GM04504 (cell line): ENCODE results near the gene PPP1R37.

Source experiments
- DNase-seq: peaks from one replicate; pipeline ENCODE4 v3.0.0-alpha.2; 2012; ENCODE audit warnings: low read depth

The PPP1R37 gene

DNA sequence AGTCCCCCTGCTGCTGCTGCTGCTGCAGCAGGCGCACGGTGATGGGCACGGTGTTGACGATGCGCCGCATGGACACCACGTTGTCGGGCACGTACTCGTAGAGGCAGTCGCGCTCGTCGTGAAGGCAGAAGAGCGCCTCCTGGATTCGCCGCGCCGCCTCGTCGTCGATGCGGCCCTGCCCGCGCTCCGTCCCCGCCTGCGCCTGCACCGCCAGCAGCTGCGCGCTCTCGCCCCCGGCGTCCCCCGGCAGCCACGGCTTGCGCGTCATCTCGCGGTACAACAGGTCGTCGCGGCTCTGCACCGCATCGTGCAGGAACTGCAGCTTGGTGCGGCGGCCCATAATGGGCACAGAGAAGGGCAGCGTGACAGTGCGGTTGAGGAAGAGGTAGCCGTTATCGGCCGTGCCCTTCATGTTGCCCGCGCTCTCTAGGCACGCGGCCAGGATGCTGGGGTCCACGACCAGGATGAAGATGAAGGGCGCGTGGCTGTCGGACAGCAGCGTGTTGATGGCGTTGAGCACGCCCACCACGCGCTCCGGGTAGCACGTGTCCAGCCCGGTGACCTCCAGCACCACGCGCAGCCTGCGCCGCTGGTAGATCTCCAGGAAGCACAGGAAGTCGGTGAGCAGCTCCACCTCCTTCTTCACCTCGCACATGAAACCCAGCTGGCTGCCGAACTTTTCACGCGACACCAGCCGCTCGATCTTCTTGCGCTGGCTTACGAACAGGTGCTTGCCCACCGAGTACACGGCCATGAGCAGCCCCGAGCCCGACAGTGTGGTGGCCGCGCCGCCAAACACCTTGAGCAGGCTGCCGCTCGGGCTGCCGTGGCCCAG lies 59.7 kb downstream of the PPP1R37 start:
- no peak for DNase-seq

- no peak for DNase-seq
Observed at GRCh38 chr19:45153339-45154063, 60.5 kb downstream of the PPP1R37 start.

DNA sequence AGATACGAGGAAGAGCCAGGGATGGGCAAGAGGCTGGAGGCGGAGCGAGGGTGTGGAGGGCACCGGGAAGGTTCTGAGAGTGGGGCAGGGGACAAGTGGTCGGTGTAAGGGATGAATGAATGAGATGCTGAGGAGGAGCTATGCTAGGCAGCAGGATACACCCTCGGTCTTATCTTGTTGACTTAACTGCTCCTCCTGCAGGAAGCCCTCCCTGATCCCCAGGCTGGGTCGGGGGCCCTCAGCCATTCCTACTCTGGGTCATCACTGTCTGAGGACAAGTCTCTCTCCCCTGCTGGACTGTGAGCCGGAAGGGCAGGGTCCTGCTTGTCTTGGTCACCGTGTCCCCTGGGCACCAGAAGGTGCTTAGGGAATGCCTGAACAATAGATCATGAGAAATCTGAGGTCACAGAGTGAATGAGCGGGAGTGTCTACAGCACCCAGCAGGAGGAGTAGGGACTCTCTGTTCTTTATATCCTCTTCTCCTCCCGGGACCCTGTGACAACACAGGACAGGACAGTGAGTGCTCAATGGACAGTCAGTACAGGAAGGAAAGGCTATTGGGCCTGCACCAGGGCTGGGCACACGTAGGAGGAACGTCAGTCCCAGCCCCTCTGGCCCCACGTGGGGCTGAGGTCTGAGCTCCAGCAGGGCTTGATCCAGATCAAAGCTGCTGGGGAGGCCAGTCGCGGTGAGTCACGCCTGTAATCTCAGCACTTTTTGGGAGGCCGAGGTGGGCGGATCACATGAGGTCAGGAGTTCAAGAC lies 61.3 kb downstream of the PPP1R37 start:
- DNase-seq = no peak

DNA sequence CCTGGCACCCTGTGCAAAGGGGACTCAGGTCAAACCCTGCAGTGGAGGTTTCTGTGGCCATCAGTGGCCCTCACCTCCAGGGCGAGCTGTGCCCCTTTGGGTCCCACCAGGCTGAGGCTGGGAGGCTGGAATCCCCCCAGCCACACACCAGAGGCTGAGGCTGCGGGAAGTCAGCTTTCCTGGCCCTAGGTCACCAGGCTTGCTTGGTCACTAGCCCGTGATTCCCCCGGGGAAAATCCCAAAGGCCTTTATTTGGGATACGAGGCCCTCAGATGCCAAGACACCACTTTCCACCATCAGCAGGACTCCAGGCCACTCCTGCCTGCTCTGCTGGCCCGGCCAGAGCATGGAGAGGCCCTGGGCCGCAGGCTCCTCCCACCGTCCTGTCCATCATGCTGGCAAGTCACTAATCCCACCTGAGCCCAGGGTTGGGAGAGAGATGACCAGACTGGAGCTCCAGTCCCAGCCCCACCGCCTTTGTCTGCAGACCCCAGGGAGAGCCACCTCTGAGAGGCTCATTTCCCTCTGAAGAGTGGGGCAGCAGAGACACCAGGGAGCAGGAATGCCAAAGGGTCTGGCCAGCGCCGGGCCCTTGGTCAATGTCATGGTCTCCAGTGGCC lies 63.1 kb downstream of the PPP1R37 start:
- no peak for DNase-seq

DNA sequence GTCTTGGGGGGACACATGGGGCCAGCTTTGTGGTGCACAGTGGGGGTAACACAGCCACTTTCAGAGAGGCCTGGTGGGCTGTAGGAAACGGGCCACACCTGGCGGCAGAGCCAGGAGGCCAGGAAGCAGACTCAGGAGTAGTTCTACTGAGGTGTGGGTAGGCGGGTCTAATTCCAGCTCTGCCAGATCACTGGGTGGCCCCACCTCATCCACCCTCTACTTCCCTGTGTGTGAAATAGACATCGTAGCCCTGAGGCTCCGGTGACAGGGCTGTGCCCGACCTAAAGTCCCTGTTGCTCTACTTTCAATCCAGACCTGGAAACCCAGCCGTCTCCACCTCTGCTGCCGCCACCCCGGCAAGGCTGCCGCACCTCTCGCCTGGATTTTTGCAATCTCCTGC lies 63.8 kb downstream of the PPP1R37 start:
- no peak for DNase-seq

GRCh38 chr19:45158503-45159209 lies 65.7 kb downstream of the PPP1R37 start:
- DNase-seq = no peak

DNA sequence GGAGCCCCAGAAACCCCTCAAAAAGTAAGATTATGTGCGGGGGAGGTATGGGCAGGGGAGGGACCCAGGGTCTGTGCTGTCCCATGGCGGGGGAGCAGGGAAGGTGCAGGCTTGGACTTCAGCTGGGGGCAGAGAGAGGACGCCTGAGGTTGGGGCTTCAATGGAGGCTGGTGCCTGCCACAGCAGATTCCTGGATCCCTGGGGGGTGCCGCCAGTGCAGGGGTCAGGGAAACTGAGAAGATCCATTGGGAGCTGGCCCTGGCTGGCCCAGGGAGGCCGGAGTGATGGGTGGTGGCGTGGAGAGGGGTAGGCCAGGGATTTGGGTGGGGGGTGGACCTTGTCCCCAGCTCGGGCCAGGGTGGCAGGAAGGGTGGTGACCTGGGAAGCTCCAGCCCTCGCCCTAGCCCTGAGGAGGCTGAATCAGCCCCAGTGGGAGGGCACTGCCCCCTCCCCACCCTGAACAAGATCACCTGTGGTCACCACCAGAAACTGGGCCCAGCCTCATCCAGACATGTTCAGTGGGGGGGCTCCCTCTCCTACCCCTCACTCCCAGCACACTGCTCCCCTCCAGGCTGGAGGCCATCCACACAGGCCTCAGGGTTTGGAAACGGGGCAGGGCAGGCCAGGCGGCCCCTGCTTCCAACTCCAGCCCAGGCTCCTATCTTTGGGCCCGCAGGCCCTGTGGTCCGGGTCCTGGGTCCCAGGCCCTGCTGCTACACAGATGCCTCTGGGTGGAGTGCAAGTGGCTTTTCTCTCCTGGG lies 66.4 kb downstream of the PPP1R37 start:
- no peak for DNase-seq

GRCh38 chr19:45159971-45160324 lies 67.0 kb downstream of the PPP1R37 start:
- DNase-seq = no peak

DNA sequence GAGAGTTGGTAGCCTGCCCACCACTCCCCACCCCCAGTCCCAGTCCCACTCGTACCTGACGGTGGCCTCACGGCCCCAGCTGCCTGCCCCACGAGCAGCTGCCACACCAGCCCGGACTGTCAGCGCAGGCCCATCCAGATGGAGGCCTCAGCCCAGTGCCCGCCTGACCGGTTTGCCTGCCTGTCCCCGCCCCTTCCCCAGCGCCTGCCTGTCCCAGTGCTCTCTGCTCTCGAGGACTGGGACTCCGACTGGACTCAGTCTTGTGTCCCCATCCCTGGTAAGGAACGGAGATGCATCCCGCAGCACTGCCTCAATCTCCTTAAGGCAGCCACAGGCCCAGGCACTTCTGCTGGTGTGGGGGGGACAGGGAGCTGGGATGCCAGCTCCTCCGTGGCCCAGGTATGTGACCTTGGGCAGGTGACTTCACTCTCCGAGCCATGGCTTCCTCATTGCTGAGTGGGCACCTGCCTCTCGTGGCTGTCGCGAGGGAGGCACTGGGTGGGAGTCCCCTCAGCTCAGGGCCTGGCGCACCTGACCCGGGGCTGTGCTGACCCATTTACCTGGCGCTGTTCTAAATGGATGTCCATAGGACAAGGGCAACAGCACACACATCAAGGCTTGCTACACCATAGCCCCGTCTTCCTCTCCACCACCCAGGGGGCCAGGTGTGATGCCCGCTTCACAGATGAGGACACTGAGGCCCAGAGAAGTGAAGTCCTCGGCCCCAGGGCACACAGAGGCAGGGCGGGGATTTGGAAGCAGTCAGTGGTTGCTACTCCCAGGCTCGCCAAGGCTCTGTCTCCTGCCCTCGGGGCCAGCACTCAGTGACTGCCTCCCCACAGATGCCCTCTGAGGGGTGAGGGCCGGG lies 68.1 kb downstream of the PPP1R37 start, which contains the start of gene NKPD1:
Gene NKPD1 (minus strand): TSS at position 113 of the 868 bp plus-strand sequence. CDS start 832 bp downstream, outside the sequence.
- no peak for DNase-seq

DNA sequence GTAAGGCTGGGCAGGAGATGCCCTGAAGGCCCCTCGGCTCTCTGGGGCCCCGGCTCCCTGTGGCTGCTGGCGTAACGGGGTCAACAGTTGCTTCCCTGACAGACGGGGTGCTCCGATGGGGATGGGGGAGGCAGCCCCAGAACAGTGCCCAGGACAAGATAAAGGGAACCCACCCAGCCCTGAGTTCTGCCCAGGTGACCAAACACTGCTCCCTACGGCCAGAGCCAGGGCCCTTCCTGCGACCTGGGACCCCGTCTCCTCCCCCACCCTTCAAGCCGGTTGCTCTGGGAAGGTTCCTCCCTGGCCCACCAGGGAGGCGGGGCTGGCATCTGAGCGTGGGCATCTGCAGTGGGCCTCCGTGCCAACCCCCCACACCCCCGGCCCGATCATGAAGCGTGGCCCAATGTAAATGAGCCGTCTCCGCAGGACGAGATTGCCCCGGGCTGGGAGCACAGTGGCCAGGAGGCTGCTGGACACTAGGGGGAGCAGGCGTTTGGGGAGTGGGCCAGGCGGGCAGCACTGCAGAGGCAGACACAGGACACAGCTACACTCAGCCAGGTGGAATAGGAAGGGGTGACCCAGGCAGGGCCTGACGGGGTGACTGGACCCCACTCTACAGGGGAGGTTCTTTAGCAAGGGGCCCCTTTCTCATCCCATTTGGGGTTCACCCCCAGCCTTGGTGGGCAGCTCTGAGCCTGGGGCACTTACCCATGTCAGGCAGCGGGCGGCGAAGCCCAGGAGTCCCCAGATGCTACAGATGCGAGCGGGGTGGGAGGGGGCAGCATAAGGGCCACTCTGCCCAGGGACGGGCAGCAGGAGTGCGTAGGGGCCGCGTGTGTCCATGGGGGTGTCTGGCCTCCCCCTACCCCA lies 69.0 kb downstream of the PPP1R37 start:
- DNase-seq = no peak

DNA sequence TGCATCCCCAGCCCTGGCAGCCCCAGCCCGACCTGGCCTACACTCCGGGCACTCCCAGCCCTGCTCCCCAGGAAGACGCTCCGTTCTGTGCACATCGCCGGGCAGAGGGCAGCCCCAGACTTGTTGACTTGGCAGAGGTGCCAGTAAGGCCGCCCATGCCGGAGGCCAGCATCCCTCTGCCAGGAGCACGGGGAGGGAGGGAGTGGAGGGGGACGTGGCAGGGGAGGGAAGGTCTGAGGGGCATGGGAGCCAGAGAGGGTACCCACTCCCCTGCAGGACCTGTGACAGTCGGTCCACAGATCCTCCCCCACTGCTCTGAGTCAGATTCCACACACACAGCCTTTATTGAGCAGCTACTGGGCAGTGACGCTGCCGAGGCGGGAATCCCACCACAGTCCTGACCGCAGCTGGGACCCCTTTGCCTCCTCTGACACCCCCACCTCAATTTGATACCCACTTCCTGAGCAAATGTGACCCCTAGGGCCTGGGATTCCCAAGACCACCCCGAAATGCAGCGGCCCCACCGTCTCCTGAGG lies 69.7 kb downstream of the PPP1R37 start:
- DNase-seq = no peak

DNA sequence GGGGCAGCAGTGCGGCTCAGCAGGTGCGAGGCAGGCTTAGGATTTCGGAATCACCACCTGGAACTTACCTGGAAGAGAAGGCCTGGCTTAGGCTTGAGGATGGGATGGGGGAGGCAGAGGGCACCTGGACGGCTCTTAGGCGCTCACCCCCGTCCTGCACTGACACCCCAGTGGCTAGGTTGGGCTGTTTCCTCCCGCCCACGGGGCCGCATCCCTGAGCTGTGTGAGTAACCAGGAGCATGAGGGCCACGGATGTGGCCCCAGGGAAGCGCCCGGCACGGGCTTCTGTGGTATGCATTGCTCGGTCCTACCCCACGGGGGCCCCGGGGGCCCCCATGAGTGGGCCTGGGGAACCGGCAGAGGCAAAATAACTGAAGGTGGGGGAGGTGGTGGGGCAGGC lies 70.2 kb downstream of the PPP1R37 start:
- DNase-seq = no peak

DNA sequence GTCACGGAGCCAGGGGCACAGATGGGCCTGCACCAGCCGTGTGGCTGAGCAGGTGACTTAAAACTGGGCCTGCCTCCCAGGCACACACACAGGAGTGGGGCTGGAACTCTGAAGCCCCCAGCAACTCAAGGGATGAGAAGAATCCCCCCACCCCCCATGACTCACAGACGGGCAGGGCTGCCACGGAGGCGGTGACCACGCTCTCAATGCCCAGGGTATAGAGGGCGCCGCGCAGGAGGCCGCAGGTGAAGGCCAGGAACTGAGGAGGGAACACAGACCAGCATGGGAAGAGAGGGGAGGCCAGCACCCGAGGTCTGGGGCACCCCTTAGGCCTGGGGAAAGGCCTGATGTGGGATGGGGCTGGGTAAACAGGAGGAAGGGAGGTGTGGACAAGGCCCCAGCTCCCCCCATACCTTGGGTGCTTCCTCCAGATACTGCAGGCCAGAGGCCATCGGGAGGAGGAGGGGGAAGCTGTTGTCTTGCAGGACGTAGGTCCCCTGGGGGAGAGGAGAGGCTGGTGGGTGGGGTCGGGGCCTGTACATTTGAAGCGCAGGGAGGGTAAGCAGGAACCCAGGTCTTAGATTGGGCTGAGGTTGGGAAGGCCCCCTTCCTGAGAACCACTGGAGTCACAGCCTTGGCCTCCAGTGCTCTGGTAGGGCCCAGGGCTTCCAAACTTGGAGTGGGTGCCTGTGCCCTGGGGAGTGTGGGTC lies 70.9 kb downstream of the PPP1R37 start:
- no peak for DNase-seq

DNA sequence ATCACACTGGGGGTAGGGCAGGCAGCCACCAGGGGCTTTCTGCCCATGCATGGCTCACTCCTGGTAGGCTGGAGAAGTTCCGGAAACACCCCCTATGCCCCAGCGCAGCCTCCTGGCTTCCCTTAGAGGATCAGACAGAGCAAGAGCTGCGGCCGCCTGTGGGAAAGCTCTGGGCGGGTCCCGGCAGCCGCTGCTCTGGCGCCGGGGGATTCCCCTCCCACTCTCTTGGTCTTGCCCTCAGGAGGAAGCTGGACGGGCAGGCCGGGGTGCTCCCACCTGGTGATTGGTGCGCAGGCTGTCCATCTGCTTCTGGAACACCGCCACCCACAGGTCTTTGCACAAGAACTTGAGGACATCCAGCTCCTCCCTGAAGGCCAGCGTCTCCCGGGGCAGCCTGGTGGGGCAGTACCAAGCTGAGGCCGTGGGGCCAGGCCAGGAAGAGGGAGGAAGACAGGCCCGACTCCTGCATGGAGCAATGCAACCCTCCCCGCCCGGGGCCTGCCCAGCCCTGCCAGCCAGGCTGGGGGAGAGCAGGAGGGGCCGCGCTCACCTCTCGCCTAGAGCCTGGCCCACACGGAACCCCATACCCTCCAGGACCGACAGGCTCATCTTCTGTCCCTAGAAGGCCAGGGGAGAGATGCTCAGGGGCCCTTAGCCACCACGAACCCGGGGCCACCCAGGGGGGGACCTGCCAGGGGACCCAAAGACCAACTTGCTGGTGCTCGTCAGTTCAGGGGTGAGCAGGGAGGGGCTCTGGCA lies 71.8 kb downstream of the PPP1R37 start:
- no peak for DNase-seq

DNA sequence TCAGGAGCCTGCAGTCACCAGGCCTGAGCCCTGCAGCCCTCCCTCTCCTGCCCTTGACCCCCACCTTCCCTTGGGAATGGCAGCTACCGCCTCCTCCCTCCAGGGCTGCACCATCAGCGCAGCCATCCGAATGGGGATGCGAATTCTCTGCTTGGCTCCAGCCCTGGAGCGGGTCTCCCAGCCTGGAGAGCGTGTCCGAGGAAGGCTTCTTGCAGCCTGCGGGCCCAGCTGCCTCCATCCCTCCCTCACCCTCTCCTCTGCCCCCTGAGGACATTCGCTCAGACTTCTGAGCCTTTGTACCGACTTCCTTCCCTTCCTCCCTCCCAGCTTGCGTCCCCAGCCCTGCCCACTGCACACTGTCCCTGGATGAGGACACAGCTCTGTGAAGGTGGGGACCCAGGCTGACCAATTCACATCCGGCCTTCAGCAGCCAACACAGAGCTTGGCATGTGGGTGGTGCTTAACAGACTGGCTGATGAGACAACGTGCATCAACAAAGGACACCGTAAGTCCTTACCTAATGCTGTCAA lies 73.8 kb downstream of the PPP1R37 start:
- DNase-seq = no peak

DNA sequence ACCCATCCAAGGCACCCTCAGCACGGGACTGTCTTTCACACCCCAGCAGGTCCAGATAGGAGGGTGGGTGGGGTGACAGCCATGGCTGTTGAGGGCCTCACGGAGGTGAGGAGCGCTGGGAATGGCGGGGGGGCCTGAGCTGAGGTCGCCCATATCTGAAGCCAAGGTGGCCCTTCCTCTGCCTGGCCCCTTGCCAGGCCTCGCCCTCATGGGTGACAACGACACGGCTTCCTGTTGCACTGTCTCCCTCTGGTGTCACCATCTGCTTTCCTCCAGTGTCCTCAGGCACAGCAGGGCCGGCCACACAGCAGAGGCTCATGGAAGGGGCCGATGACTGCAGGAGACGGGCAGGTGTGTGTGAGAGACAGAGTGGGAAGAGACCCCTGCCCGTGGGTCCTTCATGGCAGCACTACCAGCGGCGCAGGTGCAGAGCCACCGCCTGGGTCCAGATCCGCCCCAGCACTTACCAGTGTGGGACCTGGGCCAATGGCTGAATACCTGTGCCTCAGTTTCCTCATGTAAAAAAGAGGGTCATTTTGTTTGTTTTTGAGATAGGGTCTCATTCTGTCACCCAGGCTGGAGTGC lies 75.9 kb downstream of the PPP1R37 start:
- no peak for DNase-seq

DNA sequence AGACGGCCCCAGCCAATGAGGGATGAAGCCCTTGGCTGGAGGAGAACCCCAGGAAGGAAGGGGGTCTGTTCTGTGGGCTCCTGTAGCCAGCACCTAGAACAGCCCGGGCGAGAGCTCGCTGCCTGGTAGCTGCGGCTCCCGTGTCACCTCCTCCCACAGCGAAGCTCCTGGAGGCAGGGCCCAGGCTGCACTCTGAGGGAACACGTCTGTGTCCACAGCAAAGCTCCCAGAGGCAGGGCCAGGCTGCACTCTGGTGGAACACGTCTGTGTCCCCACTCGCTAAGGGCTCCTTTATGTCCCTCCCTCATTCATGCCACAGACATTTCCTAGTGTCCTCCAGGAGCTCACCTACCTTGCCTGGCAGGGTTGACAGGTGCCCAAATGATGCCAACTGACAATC lies 76.6 kb downstream of the PPP1R37 start:
- no peak for DNase-seq
